H1 (cell line): ENCODE results near the gene REXO5. TPM values are rescaled to one million over a fixed set of nuclear protein-coding genes. Genes with fewer than 3 reads are reported as not detected.

Experiments
- CBX5 ChIP-seq: fragments of 300-800, 300-1000 bp; sonication (generic); IDR thresholded peaks from 2 replicates; pipeline ENCODE4 v1.7.1; 2016; ENCODE audit warnings: antibody characterized with exemption, low read length, low read depth
- CHD2 ChIP-seq: IDR thresholded peaks from 2 replicates; pipeline ENCODE4 v1.6.1; 2012; ENCODE audit warnings: low read length, improper control_type of control experiment
- KDM1A ChIP-seq: fragments of 200-600, 300-600 bp; sonication (generic); IDR thresholded peaks from 2 replicates; pipeline ENCODE4 v1.7.1; 2016; ENCODE audit warnings: mild to moderate bottlenecking, low read length, borderline replicate concordance
- RFX5 ChIP-seq: IDR thresholded peaks from 2 replicates; pipeline ENCODE4 v1.6.1; 2011; ENCODE audit warnings: low read depth, low read length, improper control_type of control experiment, borderline replicate concordance
- RXRA ChIP-seq: IDR thresholded peaks from 2 replicates; pipeline ENCODE4 v1.6.1; 2011; ENCODE audit warnings: low read depth, mild to moderate bottlenecking, low read length, moderate library complexity; ENCODE audit not compliant: insufficient read depth
- YY1 ChIP-seq: IDR thresholded peaks from 2 replicates; pipeline ENCODE4 v1.6.1; 2011; ENCODE audit warnings: low read depth, mild to moderate bottlenecking, low read length
- polyA plus RNA-seq, 7 experiments: library from polyadenylated mRNA; depleted of rRNA in 3 of 7; stranded (reverse) in 5 of 7; unstranded in 2 of 7; fragments of >200 nt in 5 of 7; fragments of 200-250 nt in 2 of 7; gene quantifications; 1 replicate in 5 of 7; 2 replicates in 1 of 7; 4 replicates in 1 of 7; pipeline versions ENCODE4 v1.2.1 to v1.2.3, GENCODE V29; 2011 to 2013; ENCODE audit warnings: missing spikeins in 2 of 7, mixed read lengths in 2 of 7
- total RNA-seq: library from RNA; stranded (reverse); fragmentation: NEBNext Ultra II Directional; extraction: Animal tissue kit (Norgen Biotek cat#: 25700); gene quantifications from 2 replicates; pipeline ENCODE4 v1.2.1, GENCODE V29; 2021
- TF ChIP-seq, protein P1 (sequence below): fragments of 300-600 bp; sonication (generic); IDR thresholded peaks from 2 replicates; pipeline ENCODE4 v1.7.1; 2012; ENCODE audit warnings: low read length, moderate library complexity, mild to moderate bottlenecking, inconsistent platforms; ENCODE audit not compliant: insufficient replicate concordance

Gene REXO5
- total and polyA plus RNA-seq, 2 of the 8 experiments (the other 6 are each of a cell fraction or from before 2014, with no cell fraction given): 2.4 to 8.9 TPM

DNA sequence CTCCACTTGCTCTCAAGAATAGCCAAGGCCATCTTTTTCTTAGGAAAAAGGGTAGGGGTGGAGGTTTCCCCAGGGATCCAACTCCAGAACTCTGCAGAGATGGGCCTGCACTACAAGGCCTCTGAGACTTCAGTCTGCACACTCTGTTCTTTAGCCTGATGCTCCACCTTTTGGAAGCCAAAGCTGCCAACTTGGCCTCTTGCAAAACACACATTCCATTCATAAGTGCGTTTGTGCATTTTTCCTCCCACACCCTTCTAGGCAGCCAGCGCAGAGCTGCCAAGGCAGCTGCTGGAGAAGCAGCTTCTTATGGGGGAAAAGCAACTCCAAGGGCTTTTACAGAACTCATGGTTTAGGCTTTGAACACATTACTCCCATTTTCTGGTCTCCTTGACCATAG is 45.3 kb downstream of the REXO5 start (continued):
- TF ChIP-seq, protein P1, sequence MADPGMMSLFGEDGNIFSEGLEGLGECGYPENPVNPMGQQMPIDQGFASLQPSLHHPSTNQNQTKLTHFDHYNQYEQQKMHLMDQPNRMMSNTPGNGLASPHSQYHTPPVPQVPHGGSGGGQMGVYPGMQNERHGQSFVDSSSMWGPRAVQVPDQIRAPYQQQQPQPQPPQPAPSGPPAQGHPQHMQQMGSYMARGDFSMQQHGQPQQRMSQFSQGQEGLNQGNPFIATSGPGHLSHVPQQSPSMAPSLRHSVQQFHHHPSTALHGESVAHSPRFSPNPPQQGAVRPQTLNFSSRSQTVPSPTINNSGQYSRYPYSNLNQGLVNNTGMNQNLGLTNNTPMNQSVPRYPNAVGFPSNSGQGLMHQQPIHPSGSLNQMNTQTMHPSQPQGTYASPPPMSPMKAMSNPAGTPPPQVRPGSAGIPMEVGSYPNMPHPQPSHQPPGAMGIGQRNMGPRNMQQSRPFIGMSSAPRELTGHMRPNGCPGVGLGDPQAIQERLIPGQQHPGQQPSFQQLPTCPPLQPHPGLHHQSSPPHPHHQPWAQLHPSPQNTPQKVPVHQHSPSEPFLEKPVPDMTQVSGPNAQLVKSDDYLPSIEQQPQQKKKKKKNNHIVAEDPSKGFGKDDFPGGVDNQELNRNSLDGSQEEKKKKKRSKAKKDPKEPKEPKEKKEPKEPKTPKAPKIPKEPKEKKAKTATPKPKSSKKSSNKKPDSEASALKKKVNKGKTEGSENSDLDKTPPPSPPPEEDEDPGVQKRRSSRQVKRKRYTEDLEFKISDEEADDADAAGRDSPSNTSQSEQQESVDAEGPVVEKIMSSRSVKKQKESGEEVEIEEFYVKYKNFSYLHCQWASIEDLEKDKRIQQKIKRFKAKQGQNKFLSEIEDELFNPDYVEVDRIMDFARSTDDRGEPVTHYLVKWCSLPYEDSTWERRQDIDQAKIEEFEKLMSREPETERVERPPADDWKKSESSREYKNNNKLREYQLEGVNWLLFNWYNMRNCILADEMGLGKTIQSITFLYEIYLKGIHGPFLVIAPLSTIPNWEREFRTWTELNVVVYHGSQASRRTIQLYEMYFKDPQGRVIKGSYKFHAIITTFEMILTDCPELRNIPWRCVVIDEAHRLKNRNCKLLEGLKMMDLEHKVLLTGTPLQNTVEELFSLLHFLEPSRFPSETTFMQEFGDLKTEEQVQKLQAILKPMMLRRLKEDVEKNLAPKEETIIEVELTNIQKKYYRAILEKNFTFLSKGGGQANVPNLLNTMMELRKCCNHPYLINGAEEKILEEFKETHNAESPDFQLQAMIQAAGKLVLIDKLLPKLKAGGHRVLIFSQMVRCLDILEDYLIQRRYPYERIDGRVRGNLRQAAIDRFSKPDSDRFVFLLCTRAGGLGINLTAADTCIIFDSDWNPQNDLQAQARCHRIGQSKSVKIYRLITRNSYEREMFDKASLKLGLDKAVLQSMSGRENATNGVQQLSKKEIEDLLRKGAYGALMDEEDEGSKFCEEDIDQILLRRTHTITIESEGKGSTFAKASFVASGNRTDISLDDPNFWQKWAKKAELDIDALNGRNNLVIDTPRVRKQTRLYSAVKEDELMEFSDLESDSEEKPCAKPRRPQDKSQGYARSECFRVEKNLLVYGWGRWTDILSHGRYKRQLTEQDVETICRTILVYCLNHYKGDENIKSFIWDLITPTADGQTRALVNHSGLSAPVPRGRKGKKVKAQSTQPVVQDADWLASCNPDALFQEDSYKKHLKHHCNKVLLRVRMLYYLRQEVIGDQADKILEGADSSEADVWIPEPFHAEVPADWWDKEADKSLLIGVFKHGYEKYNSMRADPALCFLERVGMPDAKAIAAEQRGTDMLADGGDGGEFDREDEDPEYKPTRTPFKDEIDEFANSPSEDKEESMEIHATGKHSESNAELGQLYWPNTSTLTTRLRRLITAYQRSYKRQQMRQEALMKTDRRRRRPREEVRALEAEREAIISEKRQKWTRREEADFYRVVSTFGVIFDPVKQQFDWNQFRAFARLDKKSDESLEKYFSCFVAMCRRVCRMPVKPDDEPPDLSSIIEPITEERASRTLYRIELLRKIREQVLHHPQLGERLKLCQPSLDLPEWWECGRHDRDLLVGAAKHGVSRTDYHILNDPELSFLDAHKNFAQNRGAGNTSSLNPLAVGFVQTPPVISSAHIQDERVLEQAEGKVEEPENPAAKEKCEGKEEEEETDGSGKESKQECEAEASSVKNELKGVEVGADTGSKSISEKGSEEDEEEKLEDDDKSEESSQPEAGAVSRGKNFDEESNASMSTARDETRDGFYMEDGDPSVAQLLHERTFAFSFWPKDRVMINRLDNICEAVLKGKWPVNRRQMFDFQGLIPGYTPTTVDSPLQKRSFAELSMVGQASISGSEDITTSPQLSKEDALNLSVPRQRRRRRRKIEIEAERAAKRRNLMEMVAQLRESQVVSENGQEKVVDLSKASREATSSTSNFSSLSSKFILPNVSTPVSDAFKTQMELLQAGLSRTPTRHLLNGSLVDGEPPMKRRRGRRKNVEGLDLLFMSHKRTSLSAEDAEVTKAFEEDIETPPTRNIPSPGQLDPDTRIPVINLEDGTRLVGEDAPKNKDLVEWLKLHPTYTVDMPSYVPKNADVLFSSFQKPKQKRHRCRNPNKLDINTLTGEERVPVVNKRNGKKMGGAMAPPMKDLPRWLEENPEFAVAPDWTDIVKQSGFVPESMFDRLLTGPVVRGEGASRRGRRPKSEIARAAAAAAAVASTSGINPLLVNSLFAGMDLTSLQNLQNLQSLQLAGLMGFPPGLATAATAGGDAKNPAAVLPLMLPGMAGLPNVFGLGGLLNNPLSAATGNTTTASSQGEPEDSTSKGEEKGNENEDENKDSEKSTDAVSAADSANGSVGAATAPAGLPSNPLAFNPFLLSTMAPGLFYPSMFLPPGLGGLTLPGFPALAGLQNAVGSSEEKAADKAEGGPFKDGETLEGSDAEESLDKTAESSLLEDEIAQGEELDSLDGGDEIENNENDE: no peak
- TF ChIP-seq YY1: no peak
- no peak for TF ChIP-seq CHD2
- TF ChIP-seq RFX5: no peak
- TF ChIP-seq RXRA: no peak
- TF ChIP-seq CBX5: no peak
- TF ChIP-seq KDM1A: no peak
- TF ChIP-seq, all 59 proteins: peak for 0
